Measurements from ENCODE around the gene OR1F1. TPM values are rescaled to one million over a fixed set of nuclear protein-coding genes. Genes with fewer than 3 reads are reported as not detected.

Gene OR1F1
- total and polyA plus RNA-seq, 2 of the 8 experiments (the other 6 are each of a cell fraction or from before 2014, with no cell fraction given) = 0.52 to 1.2 TPM

DNA sequence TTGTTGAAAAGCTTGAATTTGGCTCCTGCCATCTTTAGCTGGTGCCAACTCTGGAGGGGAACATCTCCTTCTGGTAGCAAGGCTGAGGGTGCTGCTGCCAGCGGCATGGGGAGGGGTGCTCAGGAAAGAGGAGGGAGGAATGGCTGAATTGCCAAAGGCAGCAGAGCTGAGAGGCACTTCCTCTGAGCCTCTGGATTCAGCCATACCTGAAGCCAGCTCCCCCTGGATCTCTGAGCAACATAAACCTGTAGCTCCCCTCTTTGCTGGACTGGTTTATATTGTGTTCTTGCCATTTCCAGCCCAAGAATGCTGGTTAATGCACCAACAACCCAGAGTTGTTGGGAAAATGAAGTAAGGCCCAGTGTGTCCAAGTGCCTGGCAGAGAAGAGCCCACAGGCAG lies 61.0 kb downstream of the OR1F1 start:
- no peak overlapping the region for H3K4ac ChIP-seq (replicated peaks; ENCODE audit: insufficient read length, low read depth, low read length)
- no peaks in the 10 kb centered on the region for H4K20me1 ChIP-seq (replicated peaks in 1 of 2; ENCODE audit: control insufficient read depth in 1 of 2, insufficient read depth in 2 of 2, low read length in 2 of 2)
- 100% methylated on average over 1 of the region's 1 CpG; no CpG with 5 or more reads in 1 of the 2 experiments for WGBS, 2 experiments (ENCODE audit: extremely low coverage in 1 of 2, insufficient coverage in 1 of 2, insufficient read length in 1 of 2, insufficient replicate concordance in 2 of 2, low coverage in 1 of 2, low lambda C conversion rate in 2 of 2, missing lambda C conversion rate in 1 of 2)
- no peak overlapping the region for H2BK20ac ChIP-seq (ENCODE audit: low read length)
- H3K27me3 ChIP-seq (replicated peaks in 1 of 4; ENCODE audit: control insufficient read depth in 3 of 4, extremely low read depth in 1 of 4, insufficient read depth in 3 of 4, low read length in 3 of 4) = no peaks in the 10 kb centered on the region
- H2BK15ac ChIP-seq (ENCODE audit: low read length) = no peak overlapping the region
- no peak overlapping the region for H3K56ac ChIP-seq (replicated peaks; ENCODE audit: insufficient read length, low read depth, low read length)
- peaks cover 32 to 33% of the 10 kb centered on the region in 2 experiments for H3K9me3 ChIP-seq (ENCODE audit: insufficient read depth in 2 of 2, low read depth in 1 of 2, low read length in 1 of 2)
- H3K79me1 ChIP-seq (ENCODE audit: low read depth, low read length) = no peaks in the 10 kb centered on the region
- no peak for DNase-seq (ENCODE audit: low read depth in 1 of 2, low spot score in 2 of 2)
- H4K91ac ChIP-seq (replicated peaks; ENCODE audit: insufficient read length, low read length) = no peak overlapping the region
- no peak overlapping the region for H2AFZ ChIP-seq (ENCODE audit: low read length)
- no peaks in the 10 kb centered on the region for H3K79me2 ChIP-seq (ENCODE audit: control insufficient read depth in 1 of 2, insufficient read depth in 2 of 2, low read length in 2 of 2)
- H2BK5ac ChIP-seq (ENCODE audit: low read depth, low read length) = no peak overlapping the region
- no peak overlapping the region for H3K14ac ChIP-seq (ENCODE audit: insufficient read length)
- no peaks in the 10 kb centered on the region for H3K4me1 ChIP-seq (replicated peaks in 1 of 4; ENCODE audit: control insufficient read depth in 3 of 4, insufficient read depth in 4 of 4, low read length in 3 of 4)
- H3K4me2 ChIP-seq (ENCODE audit: insufficient read depth in 1 of 2, low read depth in 2 of 2, low read length in 2 of 2) = no peak overlapping the region
- H4K5ac ChIP-seq (ENCODE audit: insufficient read length, low read depth, low read length) = no peak overlapping the region
- no peak overlapping the region for H3K27ac ChIP-seq (ENCODE audit: low read depth, low read length)
- no peak overlapping the region for H3K9ac ChIP-seq (replicated peaks in 1 of 4; ENCODE audit: extremely low read depth in 1 of 4, low read depth in 3 of 4, low read length in 3 of 4)
- H3K4me3 ChIP-seq (ENCODE audit: extremely low read depth in 1 of 4, insufficient read depth in 2 of 4, low read depth in 3 of 4, low read length in 4 of 4) = no peak overlapping the region
- H3K23ac ChIP-seq (ENCODE audit: insufficient read length) = no peak overlapping the region
- no peaks in the 10 kb centered on the region for H3K23me2 ChIP-seq (ENCODE audit: low read depth, low read length)
- ChIA-PET CTCF (ENCODE audit: partially characterized antibody) (interaction anchor here (0.5 to 1.5 kb wide), 3 partner anchors 9 to 145 kb away, joined by 3 read pairs; no protein-coding TSS in a partner anchor), POLR2A (ENCODE audit: partially characterized antibody) (interaction anchor here (1.1 kb wide), 1 partner anchor 207 kb away, joined by 5 read pairs; no protein-coding TSS in a partner anchor)
- H2BK120ac ChIP-seq (replicated peaks; ENCODE audit: low read depth, low read length) = no peak overlapping the region
- H2BK12ac ChIP-seq (ENCODE audit: low read depth, low read length) = no peak overlapping the region
- H2AK5ac ChIP-seq (ENCODE audit: low read depth, low read length) = no peak overlapping the region
- no peak overlapping the region; the same call in 1 of the 2 replicates for H4K8ac ChIP-seq (ENCODE audit: extremely low read depth, insufficient read depth, low read length)
- FAIRE-seq = no peak
- H3K18ac ChIP-seq (ENCODE audit: extremely low read depth, low read length) = no peak overlapping the region
- H3K36me3 ChIP-seq (ENCODE audit: control insufficient read depth in 2 of 4, insufficient read depth in 4 of 4, low read length in 3 of 4) = no peaks in the 10 kb centered on the region
- TF ChIP-seq TCF12 (IDR thresholded peaks at IDR 0.05; ENCODE audit: low read depth, low read length) (no peak), GTF2F1 (IDR thresholded peaks at IDR 0.05; ENCODE audit: borderline replicate concordance, low read depth, low read length) (no peak), ASH2L (IDR thresholded peaks at IDR 0.05; ENCODE audit: low read length) (no peak), CBX5 (IDR thresholded peaks at IDR 0.05; ENCODE audit: low read depth, low read length) (no peak), RAD21 (IDR thresholded peaks at IDR 0.05 in 1 of 2, conservative IDR thresholded peaks at IDR 0.05 in 1 of 2; ENCODE audit: low read depth in 2 of 2, low read length in 2 of 2) (no peak), PHF8 (conservative IDR thresholded peaks at IDR 0.05; ENCODE audit: low read depth, low read length) (no peak), RXRA (IDR thresholded peaks at IDR 0.05; ENCODE audit: insufficient read depth, low read depth, low read length) (no peak), YY1 (IDR thresholded peaks at IDR 0.05; ENCODE audit: low read depth, low read length) (no peak), POLR2AphosphoS5 (IDR thresholded peaks at IDR 0.05; ENCODE audit: low read depth, low read length) (no peak), KDM5A (IDR thresholded peaks at IDR 0.05; ENCODE audit: low read length) (no peak), SIN3A (conservative IDR thresholded peaks at IDR 0.05 in 1 of 2, IDR thresholded peaks at IDR 0.05 in 1 of 2; ENCODE audit: low read depth in 1 of 2, low read length in 2 of 2) (no peak), CBX8 (IDR thresholded peaks at IDR 0.05; ENCODE audit: borderline replicate concordance, low read depth, low read length) (no peak), SAP30 (IDR thresholded peaks at IDR 0.05; ENCODE audit: insufficient read depth, insufficient replicate concordance, low read length) (no peak), BACH1 (IDR thresholded peaks at IDR 0.05; ENCODE audit: low read length) (no peak)
